GM18868 (cell line): Measurements from ENCODE around the gene C19orf33.
"Not testable (repeated sequence)": the region's sequence is repeated elsewhere in the genome, so short reads cannot be mapped to it uniquely, and the experiment has no call there.

Experiments
- ATAC-seq: cut with Tn5 transposase; IDR thresholded peaks from one replicate; pipeline ENCODE4 v1.9.1; 2021; ENCODE audit warnings: mild to moderate bottlenecking, moderate library complexity; ENCODE audit not compliant: unreplicated experiment

Gene C19orf33

DNA sequence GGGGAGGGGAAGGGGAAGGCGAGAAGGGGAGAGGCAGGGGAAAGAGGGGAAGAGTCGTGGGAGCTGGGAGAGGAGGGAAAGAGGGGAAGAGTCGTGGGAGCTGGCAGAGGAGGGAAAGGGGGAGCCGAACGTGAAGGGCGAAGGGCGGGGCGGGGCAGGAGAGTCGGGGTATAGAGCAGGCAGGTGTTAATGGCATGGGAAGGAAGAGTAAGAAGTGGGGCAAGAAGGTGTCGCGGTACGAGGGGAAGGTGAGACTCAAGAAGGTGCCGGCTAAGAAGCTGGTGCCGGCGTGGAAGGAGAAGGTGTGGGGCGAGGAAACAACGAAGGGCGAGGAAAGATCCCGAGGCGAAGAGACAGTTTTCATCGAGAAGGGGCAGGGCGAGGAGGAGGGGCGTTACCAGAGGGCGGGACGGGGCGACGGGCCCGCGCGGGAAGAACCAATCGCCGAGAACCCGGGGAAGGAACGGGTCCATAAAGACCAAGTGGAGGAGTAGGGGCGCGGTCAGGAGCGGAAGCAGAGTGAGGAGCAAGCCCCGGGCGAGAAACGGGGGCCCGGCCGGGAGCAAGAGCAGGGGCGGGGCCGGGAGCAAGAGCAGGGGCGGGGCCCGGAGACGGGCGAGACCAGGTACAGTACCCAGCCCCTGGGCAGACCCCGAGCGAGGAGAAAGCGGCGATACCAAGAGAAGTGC lies 32.0 kb downstream of the C19orf33 start:
- ATAC-seq: peak; percentile 68

DNA sequence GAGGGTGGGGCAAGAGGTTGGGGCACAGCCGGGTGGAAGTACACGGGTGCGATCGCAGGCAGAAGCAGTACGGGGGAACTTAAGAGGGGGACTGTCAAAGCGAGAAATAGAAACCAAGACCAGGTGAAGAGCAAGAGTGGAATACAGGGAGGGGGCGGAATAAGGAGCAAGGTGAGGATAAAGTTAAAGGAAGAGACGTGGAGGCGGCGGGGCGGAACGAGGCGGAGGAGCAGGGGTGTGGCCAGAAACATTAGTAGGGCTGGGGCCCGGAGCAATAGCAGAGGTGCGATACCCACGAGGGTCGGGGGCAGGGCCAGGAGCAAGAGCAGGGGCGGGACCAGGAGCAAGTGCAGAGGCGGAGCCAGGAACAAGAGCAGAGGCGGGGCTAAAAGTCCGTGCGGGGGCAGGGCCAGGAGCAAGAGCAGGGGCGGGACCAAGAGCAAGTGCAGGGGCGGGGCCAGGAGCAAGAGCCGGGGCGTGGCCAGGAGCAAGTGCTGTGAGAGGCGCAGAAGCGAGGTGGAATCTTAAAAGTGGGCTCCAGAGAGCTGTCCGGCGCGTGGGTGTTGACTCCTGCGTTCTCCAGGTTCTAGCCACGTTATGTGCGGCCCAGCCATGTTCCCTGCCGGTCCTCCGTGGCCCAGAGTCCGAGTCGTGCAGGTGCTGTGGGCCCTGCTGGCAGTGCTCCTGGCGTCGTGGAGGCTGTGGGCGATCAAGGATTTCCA lies 32.7 kb downstream of the C19orf33 start:
- peak; percentile 49 for ATAC-seq

DNA sequence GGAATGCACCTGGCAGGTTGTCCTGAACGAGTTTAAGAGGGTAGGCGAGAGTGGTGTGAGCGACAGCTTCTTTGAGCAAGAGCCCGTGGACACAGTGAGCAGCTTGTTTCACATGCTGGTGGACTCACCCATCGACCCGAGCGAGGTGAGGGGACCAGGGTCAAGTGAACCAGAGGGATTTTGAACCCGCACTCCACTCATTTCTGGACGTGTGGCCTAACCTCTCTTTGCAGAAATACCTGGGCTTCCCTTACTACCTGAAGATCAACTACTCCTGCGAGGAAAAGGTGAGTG lies 33.3 kb downstream of the C19orf33 start:
- no peak for ATAC-seq

GRCh38 chr19:38339011-38339410 lies 35.0 kb downstream of the C19orf33 start:
- not testable (repeated sequence) for ATAC-seq

DNA sequence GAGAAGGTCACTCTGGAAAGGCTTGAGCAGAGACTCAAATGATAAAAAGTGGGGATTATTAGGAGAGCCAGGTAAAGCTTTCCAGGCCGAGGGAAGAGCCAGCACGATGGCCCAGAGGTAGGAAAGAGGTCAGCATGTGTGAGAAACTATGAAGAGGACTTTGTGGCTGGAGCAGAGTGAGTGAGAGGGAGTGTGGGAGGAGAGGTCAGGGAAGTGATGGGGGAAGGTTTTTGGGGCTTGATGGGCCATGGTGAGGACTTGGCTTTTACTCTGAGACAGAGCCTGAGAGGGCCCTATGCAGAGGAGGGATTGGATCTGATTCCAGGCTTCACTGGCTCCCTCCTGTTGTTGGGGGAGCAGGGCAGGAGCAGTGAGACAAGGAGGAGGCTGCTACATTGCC lies 36.9 kb downstream of the C19orf33 start:
- no peak for ATAC-seq

DNA sequence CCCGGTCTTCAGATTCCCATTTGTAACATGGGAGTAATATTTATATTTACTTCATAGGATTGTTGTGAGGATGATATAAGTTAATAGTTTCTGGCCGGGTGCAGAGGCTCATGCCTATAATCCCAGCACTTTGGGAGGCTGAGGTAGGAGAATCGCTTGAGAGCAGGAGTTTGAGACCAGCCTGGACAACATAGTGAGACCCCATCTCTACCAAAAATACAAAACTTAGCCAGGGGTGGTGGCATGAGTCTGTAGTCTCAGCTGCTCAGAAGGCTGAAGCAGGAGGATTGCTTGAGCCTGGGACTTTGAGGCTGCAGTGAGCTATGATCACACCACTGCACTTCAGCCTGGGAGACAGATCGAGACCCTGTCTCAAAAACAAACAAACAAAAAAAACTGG lies 42.8 kb downstream of the C19orf33 start:
- ATAC-seq: no peak

- ATAC-seq: no peak
These were observed 46.8 kb downstream of the C19orf33 start for GRCh38 chr19:38350883-38351282.

DNA sequence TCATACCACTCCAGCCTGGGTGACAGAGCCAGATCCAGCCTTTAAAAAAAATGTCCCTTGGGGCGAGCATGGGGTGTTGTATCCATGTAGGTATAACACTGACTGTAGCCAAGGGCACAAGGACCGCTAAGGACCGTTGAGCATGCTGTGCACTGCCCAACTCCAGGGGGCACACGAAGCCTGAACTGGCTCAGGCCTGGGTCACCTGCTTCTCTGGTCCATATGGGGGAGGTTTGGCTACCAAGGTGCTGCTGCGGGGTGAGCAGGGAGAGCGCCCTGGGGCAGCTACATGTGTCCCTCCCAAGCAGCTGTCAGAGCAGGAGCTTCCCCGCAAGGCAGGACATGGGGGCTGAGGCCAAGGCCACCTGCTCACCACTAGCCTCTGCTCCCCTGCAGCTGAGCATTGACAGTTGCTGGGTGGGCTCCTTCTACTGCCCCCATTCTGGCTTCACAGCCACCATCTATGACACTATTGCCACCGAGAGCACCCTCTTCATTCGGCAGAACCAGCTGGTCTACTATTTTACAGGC lies 47.9 kb downstream of the C19orf33 start:
- no peak for ATAC-seq

- no peak for ATAC-seq
These were observed 48.6 kb downstream of the C19orf33 start for GRCh38 chr19:38352611-38353010.
